HG03558 (cell line): ENCODE data around the gene PDE10A.

Experiments
- ATAC-seq: cut with Tn5 transposase; IDR thresholded peaks from one replicate; pipeline ENCODE4 v1.9.1; 2021; ENCODE audit warnings: moderate number of reproducible peaks; ENCODE audit not compliant: unreplicated experiment; ENCODE audit errors: extremely low read depth

The PDE10A gene

DNA sequence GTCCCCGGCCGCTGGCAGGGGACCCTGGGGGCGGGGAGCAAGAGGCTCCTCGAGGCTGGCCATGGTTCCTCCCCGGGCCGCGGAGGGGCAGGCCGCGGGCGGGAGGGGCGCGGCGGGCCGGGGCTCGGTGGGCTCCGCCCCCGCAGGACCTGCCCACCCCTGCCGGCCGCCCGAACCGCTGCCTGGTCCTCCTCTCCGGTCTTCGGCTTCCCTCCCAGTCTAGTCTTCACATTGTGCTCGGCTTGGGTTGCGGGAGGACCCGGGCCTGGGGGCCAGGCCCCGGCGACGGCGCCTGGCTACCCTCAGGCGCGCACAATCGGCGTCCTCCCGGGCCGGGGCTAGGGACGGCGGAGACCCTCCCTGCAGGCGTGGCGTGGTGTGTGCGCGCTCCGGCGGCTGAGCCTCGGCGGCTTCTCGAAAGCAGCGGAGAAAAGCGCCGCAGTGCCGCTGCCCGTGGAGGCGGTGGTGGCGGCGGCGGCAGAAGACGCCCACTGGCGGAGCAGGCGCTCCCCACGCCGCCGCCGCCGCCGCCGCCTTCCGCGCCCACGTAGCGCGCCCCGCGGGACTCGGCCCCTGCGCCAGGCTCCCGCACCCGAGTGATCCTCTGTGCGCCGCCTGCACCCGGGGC lies at the start of gene PDE10A:
Gene PDE10A, minus strand, starts transcription at position 493 of the 628 bp plus-strand sequence. Its CDS starts 430 bp downstream, at position 63.
- ATAC-seq = no peak

DNA sequence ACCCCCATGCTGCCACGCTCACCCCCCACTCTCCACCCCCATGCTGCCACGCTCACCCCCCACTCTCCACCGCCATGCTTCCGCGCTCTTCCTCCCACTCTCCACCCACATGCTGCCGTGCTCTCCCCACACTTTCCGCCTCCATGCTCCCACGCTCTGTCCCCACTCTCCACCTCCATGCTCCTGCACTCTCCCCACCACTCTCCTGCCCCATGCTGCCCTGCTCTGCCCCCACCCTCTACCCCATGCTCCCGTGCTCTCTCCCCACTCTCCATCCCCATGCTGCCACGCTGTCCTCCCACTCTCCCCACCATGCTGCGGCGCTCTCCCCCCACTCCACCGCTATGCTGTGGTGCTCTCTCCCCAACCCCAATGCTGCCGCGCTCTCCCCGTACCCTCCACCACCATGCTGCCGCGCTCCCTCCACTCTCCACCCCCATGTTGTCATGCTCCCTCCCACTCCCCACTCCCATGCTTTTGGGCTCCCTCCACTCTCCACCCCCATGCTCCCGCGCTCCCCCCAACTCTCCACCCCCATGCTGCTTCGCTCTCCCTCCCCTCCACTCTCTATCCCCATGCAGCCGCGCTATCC lies 46.0 kb upstream of the PDE10A start:
- ATAC-seq = no peak

DNA sequence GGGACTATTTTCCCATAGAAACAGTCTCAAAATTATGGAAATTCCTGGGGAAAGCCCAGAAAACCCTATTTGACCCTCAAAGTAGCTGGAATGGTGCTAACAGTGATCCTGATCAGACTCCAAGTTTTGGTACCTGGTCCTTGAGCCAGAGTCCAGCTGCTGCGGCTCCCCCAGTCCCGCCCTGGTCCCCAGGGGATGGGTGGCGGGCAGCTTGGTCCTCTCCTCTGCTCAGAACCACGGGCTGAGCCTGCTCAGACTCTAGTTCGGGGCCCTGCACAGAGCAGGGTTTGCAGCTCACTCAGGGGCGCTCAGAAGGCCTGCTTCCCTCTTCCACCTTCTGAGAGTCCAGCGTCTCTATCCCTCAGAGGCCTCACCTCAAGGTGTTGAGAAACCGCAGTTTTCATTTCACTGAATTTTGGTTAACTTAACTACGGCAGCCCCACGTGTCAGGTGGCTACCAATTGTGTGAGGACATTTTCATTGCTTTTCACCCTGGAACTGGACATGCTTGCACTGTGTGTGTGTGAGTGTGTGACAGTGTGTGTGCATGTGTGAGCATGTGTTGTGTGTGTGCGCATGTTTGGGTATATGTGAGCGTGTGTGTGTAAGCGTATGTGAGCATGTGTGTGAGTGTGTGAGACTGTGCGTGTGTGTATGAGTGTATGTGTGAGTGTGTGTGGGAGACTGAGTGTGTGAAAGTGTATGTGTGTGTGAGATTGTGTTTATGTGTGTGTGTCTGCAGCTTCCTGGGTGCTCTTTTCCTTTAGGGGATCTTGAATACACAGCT lies 44.2 kb upstream of the PDE10A start:
- ATAC-seq = no peak

DNA sequence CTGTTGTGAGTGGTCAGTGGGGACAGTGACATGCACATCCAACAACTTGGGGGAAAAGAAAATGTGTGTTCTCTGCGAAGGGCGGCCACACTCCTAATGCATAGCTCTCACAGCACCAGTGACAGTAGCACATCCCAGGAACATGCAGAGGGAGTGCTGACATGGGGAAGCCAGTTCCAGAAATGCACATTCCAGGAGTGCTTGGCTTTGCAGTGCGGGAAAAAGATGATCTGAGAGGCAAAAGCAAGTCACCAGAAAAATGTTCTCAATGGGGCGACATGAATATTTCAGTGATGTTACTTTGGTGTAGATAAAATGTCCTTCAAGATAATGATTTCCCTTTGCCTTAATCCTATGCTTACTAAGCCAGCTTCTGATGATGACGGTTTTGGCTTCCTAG lies 42.9 kb upstream of the PDE10A start:
- no peak for ATAC-seq

DNA sequence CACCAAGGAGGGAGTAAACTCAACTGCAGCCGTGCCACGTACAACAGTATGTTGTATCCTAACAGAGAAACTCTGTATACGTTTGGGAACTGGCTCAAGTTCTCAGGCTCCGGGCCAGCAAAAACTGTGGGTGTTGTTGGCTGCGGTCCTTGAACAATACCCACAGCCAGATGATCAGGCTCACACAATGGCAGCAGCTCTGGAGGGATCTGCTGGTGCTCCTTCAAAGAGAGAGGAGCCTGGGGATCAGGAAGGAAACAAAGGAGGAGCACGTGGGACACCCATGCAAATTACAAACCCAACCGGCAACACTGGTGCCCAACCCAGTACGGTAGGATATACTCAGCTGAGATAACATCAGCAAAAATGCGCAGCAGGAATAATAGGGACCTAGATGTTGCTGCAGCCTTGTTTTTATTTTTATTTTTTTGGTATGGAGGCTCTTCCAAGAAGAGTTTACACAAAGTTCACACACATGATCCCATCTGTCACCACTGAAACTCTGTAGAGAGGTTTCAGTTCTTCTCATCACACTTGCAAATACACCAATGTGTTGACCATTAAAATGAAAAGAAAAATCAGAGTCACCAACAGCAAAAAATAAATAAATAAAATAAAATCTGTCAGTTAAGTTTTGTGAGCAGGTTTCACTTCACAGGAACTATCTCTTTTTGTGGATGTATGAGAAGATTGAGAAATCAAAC lies 41.2 kb upstream of the PDE10A start:
- no peak for ATAC-seq

GRCh38 chr6:165702669-165703068 lies 39.6 kb upstream of the PDE10A start:
- ATAC-seq = no peak

DNA sequence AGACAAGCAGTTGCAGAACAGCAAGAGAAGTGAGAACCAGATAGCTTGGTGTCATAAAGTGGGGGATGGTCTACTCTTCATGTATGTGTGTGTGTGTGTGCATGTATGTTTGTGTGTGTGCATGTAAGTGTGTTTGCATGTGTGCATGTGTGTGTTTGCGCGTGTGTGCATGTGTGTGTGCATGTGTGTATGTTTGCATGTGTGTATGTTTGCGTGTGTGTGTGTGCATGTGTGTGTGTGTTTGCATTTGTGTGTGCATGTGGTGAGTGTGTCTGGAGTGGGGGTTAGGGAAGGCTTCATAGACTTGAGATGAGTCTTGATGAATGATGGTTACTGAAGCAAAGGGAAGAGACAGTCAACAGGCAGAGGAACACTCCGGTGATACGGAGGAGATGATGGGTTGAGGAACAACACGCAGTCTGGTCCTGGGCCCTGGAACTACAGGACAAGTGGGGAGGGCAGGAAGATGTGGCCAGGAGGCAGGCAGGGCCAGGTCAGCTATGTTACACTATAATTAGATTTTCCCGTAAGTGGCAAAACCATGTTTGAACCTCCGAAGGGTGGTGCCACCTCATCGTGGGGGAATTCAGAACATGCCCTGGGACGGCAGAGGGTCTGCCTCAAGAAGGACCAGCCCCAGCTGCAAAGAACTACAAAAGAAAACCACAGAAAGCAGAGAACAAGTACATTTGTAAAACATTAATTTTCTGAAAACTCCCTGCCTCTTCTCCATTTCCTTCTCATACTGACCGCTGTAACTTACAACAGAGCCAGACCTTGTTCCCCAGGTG lies 38.7 kb upstream of the PDE10A start:
- ATAC-seq = no peak

- ATAC-seq = no peak
Measured at GRCh38 chr6:165701005-165701404, 38.0 kb upstream of the PDE10A start.

DNA sequence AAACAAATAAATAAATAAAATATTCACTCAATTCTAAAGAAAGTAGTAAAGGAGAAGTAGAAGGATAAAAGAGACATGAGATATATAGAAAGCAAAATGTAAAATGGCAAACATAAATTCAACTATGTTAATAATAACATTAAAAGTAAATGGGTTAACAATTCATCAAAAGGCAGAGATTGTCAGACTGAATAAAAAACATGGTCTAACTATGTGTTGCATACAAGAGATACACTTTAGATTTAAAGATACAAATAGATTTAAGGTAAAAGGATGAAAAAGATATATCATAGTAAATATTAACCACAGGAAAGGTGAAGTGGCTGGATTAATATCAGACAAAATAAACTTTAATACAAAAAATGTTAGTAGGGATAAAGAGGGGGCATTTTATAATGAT lies 35.8 kb upstream of the PDE10A start:
- ATAC-seq = no peak

DNA sequence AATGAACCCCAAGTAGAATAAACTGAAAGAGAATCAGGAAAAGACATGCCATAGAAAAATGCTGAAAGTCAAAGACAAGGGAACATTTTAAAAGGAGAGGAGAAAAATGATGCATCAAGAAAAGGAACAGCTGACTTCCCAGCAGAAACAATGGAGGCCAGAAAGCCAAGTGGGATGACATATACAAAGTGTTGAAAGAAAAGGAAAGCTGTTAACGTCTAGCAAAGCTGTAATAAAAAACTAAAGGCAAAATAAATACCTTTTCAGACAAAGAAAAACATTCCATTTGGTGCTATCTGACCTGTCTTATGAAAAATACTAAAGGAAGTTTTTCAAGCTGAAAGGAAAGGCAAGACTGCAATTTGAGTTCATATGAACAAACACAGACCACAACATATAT lies 34.1 kb upstream of the PDE10A start:
- no peak for ATAC-seq

DNA sequence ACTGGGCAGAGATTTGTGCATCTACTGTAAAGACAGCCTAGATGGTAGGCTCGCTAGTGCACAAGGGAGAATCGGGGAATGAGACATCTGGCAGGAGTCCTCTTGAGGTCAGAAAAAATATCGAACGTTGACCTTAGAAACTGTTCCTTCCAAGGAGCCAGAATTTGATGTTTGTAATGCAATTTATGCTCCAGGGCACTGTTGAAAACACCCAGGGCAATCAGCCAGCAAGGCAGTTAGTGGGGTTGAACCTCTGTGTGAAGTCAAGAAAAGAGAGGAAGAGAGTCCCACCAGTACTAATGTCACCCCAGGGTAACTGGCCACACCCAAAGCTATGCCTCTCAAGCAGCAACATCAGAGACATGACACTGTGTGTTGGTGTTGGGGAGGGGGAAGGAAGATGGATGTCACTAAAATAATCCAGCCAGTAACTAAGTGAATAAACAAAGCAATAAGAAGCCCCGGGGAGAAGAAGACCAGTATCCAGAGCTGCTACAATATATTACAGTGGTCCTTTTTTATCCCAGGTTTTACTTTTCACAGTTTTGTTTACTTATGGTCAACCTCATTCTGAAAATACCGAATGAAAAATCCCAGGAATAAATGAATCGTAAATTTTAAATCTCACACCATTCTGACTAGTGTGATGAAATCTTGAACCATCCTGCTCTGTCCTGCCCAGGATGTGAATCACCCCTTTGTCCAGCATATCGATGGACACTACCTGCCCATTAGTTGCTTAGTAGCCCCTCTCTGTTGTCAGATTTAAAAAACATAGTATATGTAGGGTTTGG lies 32.9 kb upstream of the PDE10A start:
- no peak for ATAC-seq

DNA sequence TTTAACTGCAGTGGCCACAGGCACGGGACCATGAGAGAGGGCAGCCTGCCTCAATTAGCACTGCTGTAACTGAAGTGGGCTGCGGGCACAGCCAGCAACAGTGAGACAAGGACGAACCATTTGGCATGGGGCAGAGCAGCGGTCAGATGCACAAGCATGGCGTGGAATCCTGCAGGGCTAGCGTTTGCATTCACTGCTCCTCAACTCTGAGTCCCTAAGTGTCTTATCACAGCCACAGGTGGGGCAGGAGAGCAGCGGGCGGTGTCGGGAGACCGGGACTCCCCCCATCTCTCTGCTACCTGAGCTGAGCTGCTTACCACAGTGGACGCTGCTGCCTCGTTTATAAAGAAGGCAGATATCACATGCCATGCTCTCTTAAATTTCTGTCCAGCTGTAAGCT lies 31.3 kb upstream of the PDE10A start:
- no peak for ATAC-seq

GRCh38 chr6:165692106-165692653 lies 29.1 kb upstream of the PDE10A start:
- no peak for ATAC-seq

GRCh38 chr6:165689699-165690098 lies 26.7 kb upstream of the PDE10A start:
- no peak for ATAC-seq

GRCh38 chr6:165686596-165687365 lies 23.7 kb upstream of the PDE10A start:
- no peak for ATAC-seq

GRCh38 chr6:165685302-165685701 lies 22.3 kb upstream of the PDE10A start:
- no peak for ATAC-seq

GRCh38 chr6:165684333-165684732 lies 21.3 kb upstream of the PDE10A start:
- ATAC-seq = no peak

- ATAC-seq = no peak
Measured at GRCh38 chr6:165680975-165681374, 17.9 kb upstream of the PDE10A start.
